ENCODE measurements around the gene GNAT3.

GNAT3 gene

GRCh38 chr7:80505900-80506500 is 5.9 kb downstream of the GNAT3 start:
- DNase-seq (ENCODE audit: low read depth in 2 of 2, low spot score in 1 of 2), result no peak

- no peak for DNase-seq (ENCODE audit: low read depth in 2 of 2, low spot score in 1 of 2)
These were observed 11.5 kb downstream of the GNAT3 start for GRCh38 chr7:80500325-80500724.

GRCh38 chr7:80499350-80499953 is 12.4 kb downstream of the GNAT3 start:
- DNase-seq (ENCODE audit: low read depth in 2 of 2, low spot score in 1 of 2), result no peak

- DNase-seq (ENCODE audit: low read depth in 2 of 2, low spot score in 1 of 2), result no peak
These were observed 13.1 kb downstream of the GNAT3 start for GRCh38 chr7:80498481-80499349.

GRCh38 chr7:80496586-80496985 is 15.3 kb downstream of the GNAT3 start:
- DNase-seq (ENCODE audit: low read depth in 2 of 2, low spot score in 1 of 2), result no peak

GRCh38 chr7:80493121-80493849 is 18.6 kb downstream of the GNAT3 start:
- DNase-seq (ENCODE audit: low read depth in 2 of 2, low spot score in 1 of 2), result no peak

GRCh38 chr7:80491462-80491861 is 20.4 kb downstream of the GNAT3 start:
- no peak for DNase-seq (ENCODE audit: low read depth in 2 of 2, low spot score in 1 of 2)

- DNase-seq (ENCODE audit: low read depth in 2 of 2, low spot score in 1 of 2), result no peak
These were observed 23.0 kb downstream of the GNAT3 start for GRCh38 chr7:80488851-80489370.

GRCh38 chr7:80488406-80488805 is 23.5 kb downstream of the GNAT3 start:
- DNase-seq (ENCODE audit: low read depth in 2 of 2, low spot score in 1 of 2), result no peak

GRCh38 chr7:80485721-80486120 is 26.1 kb downstream of the GNAT3 start:
- DNase-seq (ENCODE audit: low read depth in 2 of 2, low spot score in 1 of 2), result no peak

GRCh38 chr7:80482950-80483349 is 28.9 kb downstream of the GNAT3 start:
- no peak for DNase-seq (ENCODE audit: low read depth in 2 of 2, low spot score in 1 of 2)

- DNase-seq (ENCODE audit: low read depth in 2 of 2, low spot score in 1 of 2), result no peak
These were observed 30.5 kb downstream of the GNAT3 start for GRCh38 chr7:80481196-80481884.

- no peak for DNase-seq (ENCODE audit: low read depth in 2 of 2, low spot score in 1 of 2)
These were observed 31.3 kb downstream of the GNAT3 start for GRCh38 chr7:80480566-80480965.

- DNase-seq (ENCODE audit: low read depth in 2 of 2, low spot score in 1 of 2), result no peak
These were observed 33.2 kb downstream of the GNAT3 start for GRCh38 chr7:80478683-80479082.

- no peak for DNase-seq (ENCODE audit: low read depth in 2 of 2, low spot score in 1 of 2)
These were observed 35.8 kb downstream of the GNAT3 start for GRCh38 chr7:80476035-80476434.

- DNase-seq (ENCODE audit: low read depth in 2 of 2, low spot score in 1 of 2), result no peak
These were observed 36.5 kb downstream of the GNAT3 start for GRCh38 chr7:80475383-80475782.

- no peak for DNase-seq (ENCODE audit: low read depth in 2 of 2, low spot score in 1 of 2)
These were observed 38.1 kb downstream of the GNAT3 start for GRCh38 chr7:80473751-80474150.

GRCh38 chr7:80472491-80473200 is 39.2 kb downstream of the GNAT3 start:
- no peak for DNase-seq (ENCODE audit: low read depth in 2 of 2, low spot score in 1 of 2)

GRCh38 chr7:80468931-80469714 is 42.7 kb downstream of the GNAT3 start:
- DNase-seq (ENCODE audit: low read depth in 2 of 2, low spot score in 1 of 2), result no peak
